Fibroblast of lung (primary cell): ENCODE results near the gene MYO5B. TPM values are rescaled to one million over a fixed set of nuclear protein-coding genes. Genes with fewer than 3 reads are reported as not detected.
"Not testable (repeated sequence)": the region's sequence is repeated elsewhere in the genome, so short reads cannot be mapped to it uniquely, and the experiment has no call there.

Experiments
- DNase-seq, 2 donors: peaks; one replicate each; pipeline versions ENCODE4 v3.0.0 to v3.0.0-alpha.2; 2010; ENCODE audit warnings: low read depth in 2 of 2
- H2AFZ ChIP-seq: 2 replicates; pipeline ENCODE4 v1.5.1; 2012; ENCODE audit warnings: low read length, control low read depth, inconsistent platforms
- H3K27ac ChIP-seq: 2 replicates; pipeline ENCODE4 v1.5.1; 2011; ENCODE audit warnings: low read length, control low read depth; ENCODE audit not compliant: insufficient read depth
- H3K27me3 ChIP-seq: 2 replicates; pipeline ENCODE4 v1.5.1; 2011; ENCODE audit warnings: mild to moderate bottlenecking, low read length; ENCODE audit not compliant: control insufficient read depth, insufficient read depth
- H3K36me3 ChIP-seq: 2 replicates; pipeline ENCODE4 v1.5.1; 2011; ENCODE audit warnings: low read length; ENCODE audit not compliant: control insufficient read depth, insufficient read depth
- H3K4me1 ChIP-seq: 2 replicates; pipeline ENCODE4 v1.5.1; 2011; ENCODE audit warnings: low read length; ENCODE audit not compliant: control insufficient read depth, insufficient read depth; ENCODE audit errors: extremely low read depth
- H3K4me2 ChIP-seq: 2 replicates; pipeline ENCODE4 v1.5.1; 2011; ENCODE audit warnings: low read length, control low read depth; ENCODE audit not compliant: insufficient read depth; ENCODE audit errors: extremely low read depth
- H3K4me3 ChIP-seq, 4 experiments: fragments of 200-600 bp in 1 of 4; sonication (generic) in 1 of 4; replicated peaks in 1 of 4; 2 replicates each; pipeline ENCODE4 v1.5.1; 2011 to 2016; ENCODE audit warnings: low read length in 4 of 4, low read depth in 3 of 4, mild to moderate bottlenecking in 3 of 4, control low read depth in 2 of 4, inconsistent platforms in 1 of 4, mixed read lengths in 1 of 4; ENCODE audit not compliant: insufficient read depth in 1 of 4; ENCODE audit errors: control extremely low read depth in 1 of 4
- H3K79me2 ChIP-seq: 2 replicates; pipeline ENCODE4 v1.5.1; 2012; ENCODE audit warnings: mild to moderate bottlenecking, low read length, inconsistent platforms; ENCODE audit not compliant: control insufficient read depth, insufficient read depth
- H3K9ac ChIP-seq: 2 replicates; pipeline ENCODE4 v1.5.1; 2011; ENCODE audit warnings: mild to moderate bottlenecking, low read length, control low read depth; ENCODE audit not compliant: insufficient read depth
- H3K9me3 ChIP-seq: 2 replicates; pipeline ENCODE4 v1.5.1; 2012; ENCODE audit warnings: low read depth, low read length; ENCODE audit not compliant: control insufficient read depth, insufficient read depth
- H4K20me1 ChIP-seq: 2 replicates; pipeline ENCODE4 v1.5.1; 2011; ENCODE audit warnings: low read length; ENCODE audit not compliant: control insufficient read depth, insufficient read depth; ENCODE audit errors: extremely low read depth
- EZH2 ChIP-seq: IDR thresholded peaks from 2 replicates; pipeline ENCODE4 v1.5.1; 2012; ENCODE audit warnings: low read length, control low read depth, mild to moderate bottlenecking; ENCODE audit errors: missing control alignments
- polyA minus RNA-seq: library from RNA; depleted of rRNA, polyadenylated mRNA; stranded (reverse); fragments of >200 nt; gene quantifications from 2 replicates; pipeline ENCODE4 v1.2.3, GENCODE V29; 2011; ENCODE audit warnings: low replicate concordance
- polyA plus RNA-seq, 2 donors: library from polyadenylated mRNA; depleted of rRNA in 1 of 2; stranded (reverse) in 1 of 2; unstranded in 1 of 2; fragments of >200 nt; gene quantifications; 2 replicates each; pipeline ENCODE4 v1.2.1, GENCODE V29; 2011 to 2012; ENCODE audit warnings: missing spikeins in 1 of 2
- total RNA-seq: library from RNA; depleted of rRNA; stranded (reverse); fragments of >200 nt; gene quantifications from 2 replicates; pipeline ENCODE4 v1.2.1, GENCODE V29; 2014
- TF ChIP-seq, protein P1 (sequence below), 2 donors: IDR thresholded peaks in 1 of 2; conservative IDR thresholded peaks in 1 of 2; 1 replicate in 1 of 2; 2 replicates in 1 of 2; pipeline ENCODE4 v1.5.1; 2011 to 2012; ENCODE audit warnings: low read length in 2 of 2, control low read depth in 1 of 2, inconsistent platforms in 1 of 2, low read depth in 1 of 2, mild to moderate bottlenecking in 1 of 2

MYO5B gene
- total RNA-seq (under 0.01 TPM in 2 replicates), polyA plus RNA-seq (0.06 and 0.24 TPM in 2 replicates), polyA minus RNA-seq (not detected in 2 replicates)
- 0.01 and 0.13 TPM in 2 replicates for polyA plus RNA-seq (2012)

DNA sequence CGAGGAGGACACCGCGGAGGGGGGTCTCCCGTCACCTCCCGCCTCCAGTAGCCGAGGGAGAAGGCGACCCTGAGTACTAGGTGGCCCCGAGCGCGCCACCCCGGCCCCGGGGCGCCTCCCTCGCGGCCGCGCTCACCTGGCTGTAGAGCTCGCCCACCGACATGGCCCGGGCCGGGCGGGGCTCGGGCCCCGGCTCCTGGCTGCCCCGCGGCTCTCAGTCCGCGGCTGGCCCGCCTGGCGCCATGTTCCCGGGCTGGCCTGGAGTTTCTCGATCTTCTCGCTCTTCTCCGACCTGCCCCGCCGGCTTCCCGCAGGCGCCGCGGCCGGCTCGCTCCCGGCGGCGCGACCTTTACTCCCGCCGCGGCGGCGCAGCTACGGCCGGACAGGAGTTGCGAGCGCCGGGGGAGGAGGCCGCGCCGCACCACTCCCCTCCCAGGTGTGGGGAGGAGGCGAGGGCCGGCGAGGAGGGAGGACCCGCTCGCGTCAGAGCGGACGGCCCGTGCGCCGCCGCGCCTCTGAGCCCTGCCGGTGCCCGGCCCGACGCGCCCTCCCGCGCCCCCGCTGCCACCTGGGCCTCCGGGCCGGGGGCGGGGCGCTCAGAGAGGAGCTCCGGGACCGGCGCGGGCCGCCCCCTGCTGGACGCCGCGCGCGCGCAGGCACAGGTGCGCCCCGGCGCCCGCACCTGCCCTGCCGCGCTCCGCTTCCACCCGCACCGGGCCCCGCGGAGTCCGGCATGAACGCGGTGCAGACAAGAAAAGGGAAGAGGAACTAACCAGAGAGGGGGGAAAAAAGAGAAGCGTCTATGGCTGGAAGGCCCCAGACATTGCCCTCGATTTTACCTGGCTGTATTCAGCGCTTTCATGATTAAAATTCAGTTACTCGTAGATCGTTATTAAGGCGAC is at the start of gene MYO5B:
Gene MYO5B (minus strand): TSS at position 517 of the 902 bp plus-strand sequence. CDS start 354 bp downstream, at position 163.
- Histone ChIP-seq H3K4me2 (no peak within 1 kb of the TSS), H3K27me3 (peaks cover 14% of the 10 kb centered on the region), H3K9ac (no peak within 1 kb of the TSS), H4K20me1 (no peaks in the 10 kb centered on the region), H3K79me2 (no peaks in the 10 kb centered on the region), H3K4me1 (no peaks in the 10 kb centered on the region), H2AFZ (no peak within 1 kb of the TSS), H3K27ac (no peak within 1 kb of the TSS), H3K4me3 (no peak within 1 kb of the TSS), H3K36me3 (no peaks in the 10 kb centered on the region), H3K9me3 (no peaks in the 10 kb centered on the region)
- peak in 1 of 2 donors; percentile 3 for DNase-seq
- TF ChIP-seq, protein P1, sequence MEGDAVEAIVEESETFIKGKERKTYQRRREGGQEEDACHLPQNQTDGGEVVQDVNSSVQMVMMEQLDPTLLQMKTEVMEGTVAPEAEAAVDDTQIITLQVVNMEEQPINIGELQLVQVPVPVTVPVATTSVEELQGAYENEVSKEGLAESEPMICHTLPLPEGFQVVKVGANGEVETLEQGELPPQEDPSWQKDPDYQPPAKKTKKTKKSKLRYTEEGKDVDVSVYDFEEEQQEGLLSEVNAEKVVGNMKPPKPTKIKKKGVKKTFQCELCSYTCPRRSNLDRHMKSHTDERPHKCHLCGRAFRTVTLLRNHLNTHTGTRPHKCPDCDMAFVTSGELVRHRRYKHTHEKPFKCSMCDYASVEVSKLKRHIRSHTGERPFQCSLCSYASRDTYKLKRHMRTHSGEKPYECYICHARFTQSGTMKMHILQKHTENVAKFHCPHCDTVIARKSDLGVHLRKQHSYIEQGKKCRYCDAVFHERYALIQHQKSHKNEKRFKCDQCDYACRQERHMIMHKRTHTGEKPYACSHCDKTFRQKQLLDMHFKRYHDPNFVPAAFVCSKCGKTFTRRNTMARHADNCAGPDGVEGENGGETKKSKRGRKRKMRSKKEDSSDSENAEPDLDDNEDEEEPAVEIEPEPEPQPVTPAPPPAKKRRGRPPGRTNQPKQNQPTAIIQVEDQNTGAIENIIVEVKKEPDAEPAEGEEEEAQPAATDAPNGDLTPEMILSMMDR (conservative IDR thresholded peaks at IDR 0.05 in 1 of 2, IDR thresholded peaks at IDR 0.05 in 1 of 2; ENCODE audit: low read depth in 1 of 2, low read length in 2 of 2), result no peak
- TF ChIP-seq EZH2, result peak; percentile 56

DNA sequence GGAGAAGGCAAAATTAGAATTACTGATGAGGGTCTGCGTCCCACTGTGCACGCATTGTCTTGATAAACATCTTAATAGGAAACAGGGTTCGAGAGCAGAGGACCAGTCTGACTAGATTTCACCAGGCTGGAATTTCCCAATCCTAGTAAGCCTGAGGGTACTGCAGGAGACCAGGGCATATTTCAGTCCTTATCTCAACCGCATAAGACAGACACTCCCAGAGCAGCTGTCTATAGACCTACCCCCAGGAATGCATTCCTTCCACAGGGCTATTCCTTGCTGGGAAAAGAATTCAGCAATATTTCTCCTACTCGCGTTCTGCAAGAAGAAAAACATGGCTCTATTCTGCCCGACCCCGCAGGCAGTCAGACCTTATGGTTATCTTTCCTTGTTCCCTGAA is 46.8 kb upstream of the MYO5B start:
- H4K20me1 ChIP-seq, H3K27ac ChIP-seq, H3K27me3 ChIP-seq, H3K79me2 ChIP-seq, H3K4me1 ChIP-seq, DNase-seq, H3K4me2 ChIP-seq, H3K9ac ChIP-seq, H3K36me3 ChIP-seq, H3K9me3 ChIP-seq, H3K4me3 ChIP-seq, H2AFZ ChIP-seq: not testable (repeated sequence)

DNA sequence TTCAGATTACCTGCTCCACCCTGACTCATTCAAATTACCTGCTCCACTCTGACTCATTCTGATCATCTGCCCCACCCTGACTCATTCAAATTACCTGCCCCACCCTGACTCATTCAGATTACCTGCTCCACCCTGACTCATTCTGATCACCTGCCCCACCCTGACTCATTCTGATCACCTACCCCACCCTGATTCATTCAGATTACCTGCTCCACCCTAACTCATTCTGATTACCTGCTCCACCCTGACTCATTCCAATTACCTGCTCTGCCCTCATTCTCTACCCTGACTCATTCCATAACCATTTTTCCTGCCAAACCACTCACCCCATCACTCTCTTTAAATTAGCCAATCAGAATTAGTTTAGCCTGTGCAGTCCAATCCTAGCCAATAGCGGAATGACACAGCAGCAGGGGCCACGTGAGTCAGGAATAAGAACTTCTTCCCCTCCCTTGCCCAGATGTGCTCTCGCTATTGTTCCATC is 45.2 kb upstream of the MYO5B start:
- Histone ChIP-seq H3K27me3 (no peaks in the 10 kb centered on the region), H3K4me1 (no peaks in the 10 kb centered on the region), H2AFZ (no peak overlapping the region), H4K20me1 (no peaks in the 10 kb centered on the region), H3K9me3 (no peaks in the 10 kb centered on the region), H3K36me3 (no peaks in the 10 kb centered on the region), H3K4me2 (no peak overlapping the region), H3K9ac (no peak overlapping the region), H3K79me2 (no peaks in the 10 kb centered on the region), H3K27ac (no peak overlapping the region), H3K4me3 (no peak overlapping the region)
- DNase-seq, result peak in 1 of 2 donors; percentile 15
- TF ChIP-seq EZH2, result no peak
- TF ChIP-seq, protein P1 (conservative IDR thresholded peaks at IDR 0.05 in 1 of 2, IDR thresholded peaks at IDR 0.05 in 1 of 2; ENCODE audit: low read depth in 1 of 2, low read length in 2 of 2), result no peak
